ENCODE results near the gene FAM184B. TPM values are rescaled to one million over a fixed set of nuclear protein-coding genes. Genes with fewer than 3 reads are reported as not detected.

Gene FAM184B
- total and polyA plus RNA-seq, 2 experiments from 2014 or later = 0.06 TPM; not detected in 1

- Histone ChIP-seq H3K27ac (no peak overlapping the region), H3K9me3 (ENCODE audit: low read depth) (no peaks in the 10 kb centered on the region), H3K4me1 (ENCODE audit: insufficient read depth) (no peaks in the 10 kb centered on the region), H2AFZ (no peak overlapping the region), H3K4me3 (no peak overlapping the region), H3K9ac (no peak overlapping the region), H3K4me2 (ENCODE audit: unreplicated experiment) (no peak overlapping the region), H3F3A (ENCODE audit: insufficient read depth) (no peaks in the 10 kb centered on the region), H3K79me2 (ENCODE audit: insufficient read depth) (no peaks in the 10 kb centered on the region), H3K36me3 (ENCODE audit: low read depth) (no peaks in the 10 kb centered on the region), H3K9me2 (ENCODE audit: insufficient read depth) (no peaks in the 10 kb centered on the region), H3K27me3 (replicated peaks; ENCODE audit: insufficient read depth) (peaks cover under 1% of the 10 kb centered on the region; the same call in 1 of the 2 replicates), H4K20me1 (ENCODE audit: insufficient read depth) (no peaks in the 10 kb centered on the region)
- no peak for TF ChIP-seq EZH2 (IDR thresholded peaks at IDR 0.05; ENCODE audit: insufficient read depth, poor library complexity, severe bottlenecking)
- TF ChIP-seq EZH2phosphoT487 (IDR thresholded peaks at IDR 0.05; ENCODE audit: insufficient read depth, low read depth) = no peak
- 48 to 53% methylated on average over 8 of the region's 8 CpGs for WGBS, 2 experiments (ENCODE audit: low coverage in 1 of 2, low lambda C conversion rate in 2 of 2, missing lambda C conversion rate in 2 of 2)
- in situ Hi-C loops (cut with MboI) = no loop called here
- DNase-seq = no peak
Observed at GRCh38 chr4:17771284-17771908, 10.0 kb downstream of the FAM184B start.

GRCh38 chr4:17770845-17771244, 10.6 kb downstream of the FAM184B start:
- in situ Hi-C loops (cut with MboI) = no loop called here
- 56 to 57% methylated on average over 4 of the region's 4 CpGs for WGBS, 2 experiments (ENCODE audit: low coverage in 1 of 2, low lambda C conversion rate in 2 of 2, missing lambda C conversion rate in 2 of 2)
- H3K27me3 ChIP-seq (replicated peaks; ENCODE audit: insufficient read depth) = no peaks in the 10 kb centered on the region; the same call in 1 of the 2 replicates
- H3K27ac ChIP-seq = no peak overlapping the region
- H3K36me3 ChIP-seq (ENCODE audit: low read depth) = no peaks in the 10 kb centered on the region
- no peak for DNase-seq
- no peak for TF ChIP-seq EZH2phosphoT487 (IDR thresholded peaks at IDR 0.05; ENCODE audit: insufficient read depth, low read depth)
- no peak for TF ChIP-seq EZH2 (IDR thresholded peaks at IDR 0.05; ENCODE audit: insufficient read depth, poor library complexity, severe bottlenecking)
- H3K4me1 ChIP-seq (ENCODE audit: insufficient read depth) = no peaks in the 10 kb centered on the region
- no peaks in the 10 kb centered on the region for H3K79me2 ChIP-seq (ENCODE audit: insufficient read depth)
- no peaks in the 10 kb centered on the region for H4K20me1 ChIP-seq (ENCODE audit: insufficient read depth)
- no peaks in the 10 kb centered on the region for H3K9me3 ChIP-seq (ENCODE audit: low read depth)
- H3K9me2 ChIP-seq (ENCODE audit: insufficient read depth) = no peaks in the 10 kb centered on the region
- no peak overlapping the region for H3K4me3 ChIP-seq
- H3K4me2 ChIP-seq (ENCODE audit: unreplicated experiment) = no peak overlapping the region
- no peaks in the 10 kb centered on the region for H3F3A ChIP-seq (ENCODE audit: insufficient read depth)
- H2AFZ ChIP-seq = no peak overlapping the region
- no peak overlapping the region for H3K9ac ChIP-seq

- Histone ChIP-seq H3K9me2 (ENCODE audit: insufficient read depth) (no peaks in the 10 kb centered on the region), H3K27me3 (replicated peaks; ENCODE audit: insufficient read depth) (no peaks in the 10 kb centered on the region; the same call in none of the 2 replicates), H4K20me1 (ENCODE audit: insufficient read depth) (no peaks in the 10 kb centered on the region), H3K36me3 (ENCODE audit: low read depth) (no peaks in the 10 kb centered on the region), H3K4me1 (ENCODE audit: insufficient read depth) (no peaks in the 10 kb centered on the region), H3K4me2 (ENCODE audit: unreplicated experiment) (no peak overlapping the region), H3F3A (ENCODE audit: insufficient read depth) (no peaks in the 10 kb centered on the region), H3K9me3 (ENCODE audit: low read depth) (no peaks in the 10 kb centered on the region), H2AFZ (no peak overlapping the region), H3K9ac (no peak overlapping the region), H3K27ac (no peak overlapping the region), H3K4me3 (no peak overlapping the region), H3K79me2 (ENCODE audit: insufficient read depth) (no peaks in the 10 kb centered on the region)
- DNase-seq = no peak
- in situ Hi-C loops (cut with MboI) = no loop called here
- WGBS, 2 experiments (ENCODE audit: low coverage in 1 of 2, low lambda C conversion rate in 2 of 2, missing lambda C conversion rate in 2 of 2) = 56 to 60% methylated on average over 8 of the region's 8 CpGs
- TF ChIP-seq EZH2 (IDR thresholded peaks at IDR 0.05; ENCODE audit: insufficient read depth, poor library complexity, severe bottlenecking) = no peak
- no peak for TF ChIP-seq EZH2phosphoT487 (IDR thresholded peaks at IDR 0.05; ENCODE audit: insufficient read depth, low read depth)
Observed at GRCh38 chr4:17769406-17770174, 11.8 kb downstream of the FAM184B start.

- Histone ChIP-seq H3K9me2 (ENCODE audit: insufficient read depth) (no peaks in the 10 kb centered on the region), H3K27ac (no peak overlapping the region), H3K4me1 (ENCODE audit: insufficient read depth) (no peaks in the 10 kb centered on the region), H3K27me3 (replicated peaks; ENCODE audit: insufficient read depth) (no peaks in the 10 kb centered on the region; the same call in 1 of the 2 replicates), H3K4me3 (no peak overlapping the region), H4K20me1 (ENCODE audit: insufficient read depth) (no peaks in the 10 kb centered on the region), H3K9ac (no peak overlapping the region), H3K4me2 (ENCODE audit: unreplicated experiment) (no peak overlapping the region), H2AFZ (no peak overlapping the region), H3F3A (ENCODE audit: insufficient read depth) (no peaks in the 10 kb centered on the region), H3K9me3 (ENCODE audit: low read depth) (no peaks in the 10 kb centered on the region), H3K79me2 (ENCODE audit: insufficient read depth) (no peaks in the 10 kb centered on the region), H3K36me3 (ENCODE audit: low read depth) (no peaks in the 10 kb centered on the region)
- 75 to 80% methylated on average over 24 to 32 of the region's 33 CpGs for WGBS, 2 experiments (ENCODE audit: low coverage in 1 of 2, low lambda C conversion rate in 2 of 2, missing lambda C conversion rate in 2 of 2)
- DNase-seq = no peak
- in situ Hi-C loops (cut with MboI) = no loop called here
- TF ChIP-seq EZH2 (IDR thresholded peaks at IDR 0.05; ENCODE audit: insufficient read depth, poor library complexity, severe bottlenecking) (no peak), EZH2phosphoT487 (IDR thresholded peaks at IDR 0.05; ENCODE audit: insufficient read depth, low read depth) (no peak)
Observed at GRCh38 chr4:17766826-17767458, 14.5 kb downstream of the FAM184B start.

All from GM23248 (cell line).